WTC11 (cell line): ENCODE measurements around the gene NR1I3. TPM values are rescaled to one million over a fixed set of nuclear protein-coding genes. Genes with fewer than 3 reads are reported as not detected.
A peak's percentile ranks its signal among the peaks of the same experiment; 100 is the strongest.

Experiments used
- ATAC-seq: fragments of 200-7000 bp; cut with Tn5 transposase; 2 replicates; pipeline ENCODE4 v1.10.0; 2021; ENCODE audit warnings: mild to moderate bottlenecking, moderate library complexity
- CTCF ChIA-PET: fragments of 300-600 bp; sonication (Branson Sonifier 250); formaldehyde crosslinking; loops from one replicate; lab custom pipeline; 2021; ENCODE audit warnings: antibody characterized with exemption; lab: Charles Lee
- POLR2A ChIA-PET: fragments of 350-600 bp; sonication (Branson Sonifier 250); formaldehyde crosslinking; loops from one replicate; lab custom pipeline; 2021; ENCODE audit warnings: antibody characterized with exemption; lab: Charles Lee
- DNase-seq: peaks from one replicate; pipeline ENCODE4 v3.0.0; 2021; ENCODE audit warnings: low spot score
- H3K27ac Mint-ChIP-seq: 2 replicates; pipeline ENCODE4 v1.8.0; 2021; ENCODE audit warnings: mixed read lengths
- H3K27me3 Mint-ChIP-seq: 2 replicates; pipeline ENCODE4 v1.8.0; 2021; ENCODE audit warnings: low read depth, mild to moderate bottlenecking, moderate library complexity, mixed read lengths
- H3K36me3 Mint-ChIP-seq: 2 replicates; pipeline ENCODE4 v1.8.0; 2021; ENCODE audit warnings: mixed read lengths
- H3K4me1 Mint-ChIP-seq: 2 replicates; pipeline ENCODE4 v1.8.0; 2022; ENCODE audit warnings: mixed read lengths
- H3K4me3 Mint-ChIP-seq: 2 replicates; pipeline ENCODE4 v1.8.0; 2021; ENCODE audit warnings: mild to moderate bottlenecking, moderate library complexity, mixed read lengths
- H3K9me3 Mint-ChIP-seq: 2 replicates; pipeline ENCODE4 v1.8.0; 2021; ENCODE audit warnings: mixed read lengths
- AR ChIP-seq: fragments of 250-450 bp; sonication (Bioruptor Pico); IDR thresholded peaks from 2 replicates; pipeline ENCODE4 v1.9.0; 2021; ENCODE audit warnings: mild to moderate bottlenecking
- CDX4 ChIP-seq: fragments of 250-450 bp; sonication (Bioruptor Pico); IDR thresholded peaks from 2 replicates; pipeline ENCODE4 v1.9.0; 2021; ENCODE audit warnings: moderate library complexity, mild to moderate bottlenecking, inconsistent platforms, borderline replicate concordance
- CREM ChIP-seq: sonication (generic); formaldehyde crosslinking; IDR thresholded peaks from 2 replicates; pipeline ENCODE4 v1.8.1; 2022; ENCODE audit warnings: mild to moderate bottlenecking, missing genetic modification reagents, moderate library complexity
- ESRRA ChIP-seq: sonication (generic); formaldehyde crosslinking; IDR thresholded peaks from 2 replicates; pipeline ENCODE4 v1.8.1; 2022; ENCODE audit warnings: mild to moderate bottlenecking, missing genetic modification reagents, borderline replicate concordance
- HMGXB4 ChIP-seq: sonication (generic); formaldehyde crosslinking; IDR thresholded peaks from 2 replicates; pipeline ENCODE4 v1.8.1; 2023; ENCODE audit warnings: mild to moderate bottlenecking, moderate library complexity, missing genetic modification reagents
- IRF1 ChIP-seq: sonication (generic); formaldehyde crosslinking; IDR thresholded peaks from 2 replicates; pipeline ENCODE4 v1.8.0; 2023; ENCODE audit warnings: missing genetic modification reagents
- NFATC4 ChIP-seq: fragments of 250-450 bp; sonication (Bioruptor Pico); IDR thresholded peaks from 2 replicates; pipeline ENCODE4 v1.9.0; 2021; ENCODE audit warnings: mild to moderate bottlenecking
- NFYB ChIP-seq: sonication (generic); formaldehyde crosslinking; conservative IDR thresholded peaks from 2 replicates; pipeline ENCODE4 v1.8.0; 2022; ENCODE audit warnings: low read depth, missing genetic modification reagents
- SP1 ChIP-seq: sonication (generic); formaldehyde crosslinking; conservative IDR thresholded peaks from 2 replicates; pipeline ENCODE4 v1.8.1; 2022; ENCODE audit warnings: missing genetic modification reagents
- TEAD1 ChIP-seq: sonication (generic); formaldehyde crosslinking; IDR thresholded peaks from 2 replicates; pipeline ENCODE4 v1.8.0; 2022; ENCODE audit warnings: mild to moderate bottlenecking, missing genetic modification reagents
- ZNF121 ChIP-seq: sonication (generic); formaldehyde crosslinking; IDR thresholded peaks from 2 replicates; pipeline ENCODE4 v1.8.0; 2023; ENCODE audit warnings: missing genetic modification reagents
- ZNF138 ChIP-seq: sonication (generic); formaldehyde crosslinking; conservative IDR thresholded peaks from 2 replicates; pipeline ENCODE4 v1.8.1; 2022; ENCODE audit warnings: mild to moderate bottlenecking, moderate library complexity, missing genetic modification reagents
- ZNF671 ChIP-seq: fragments of 250-450 bp; sonication (Bioruptor Pico); IDR thresholded peaks from 2 replicates; pipeline ENCODE4 v1.8.0; 2021; ENCODE audit warnings: mild to moderate bottlenecking
- total RNA-seq: library from RNA; stranded (reverse); gene quantifications from 3 replicates; pipeline ENCODE4 v1.2.3, GENCODE V29; 2021
- TF ChIP-seq, protein P1 (sequence below): sonication (generic); formaldehyde crosslinking; IDR thresholded peaks from 2 replicates; pipeline ENCODE4 v1.8.0; 2022; ENCODE audit warnings: mild to moderate bottlenecking, missing genetic modification reagents
- TF ChIP-seq, protein P2 (sequence below): sonication (generic); formaldehyde crosslinking; IDR thresholded peaks from 2 replicates; pipeline ENCODE4 v1.8.1; 2023; ENCODE audit warnings: mild to moderate bottlenecking, missing genetic modification reagents, moderate library complexity
- TF ChIP-seq, protein P3 (sequence below): sonication (generic); formaldehyde crosslinking; IDR thresholded peaks from 2 replicates; pipeline ENCODE4 v1.8.1; 2022; ENCODE audit warnings: mild to moderate bottlenecking, moderate library complexity, missing genetic modification reagents
- TF ChIP-seq, protein P4 (sequence below): fragments of 250-450 bp; sonication (Bioruptor Pico); IDR thresholded peaks from 2 replicates; pipeline ENCODE4 v2.1.2; 2022; ENCODE audit warnings: mild to moderate bottlenecking, moderate library complexity

NR1I3 gene
- total RNA-seq, 1 experiment from 2014 or later: not detected

DNA sequence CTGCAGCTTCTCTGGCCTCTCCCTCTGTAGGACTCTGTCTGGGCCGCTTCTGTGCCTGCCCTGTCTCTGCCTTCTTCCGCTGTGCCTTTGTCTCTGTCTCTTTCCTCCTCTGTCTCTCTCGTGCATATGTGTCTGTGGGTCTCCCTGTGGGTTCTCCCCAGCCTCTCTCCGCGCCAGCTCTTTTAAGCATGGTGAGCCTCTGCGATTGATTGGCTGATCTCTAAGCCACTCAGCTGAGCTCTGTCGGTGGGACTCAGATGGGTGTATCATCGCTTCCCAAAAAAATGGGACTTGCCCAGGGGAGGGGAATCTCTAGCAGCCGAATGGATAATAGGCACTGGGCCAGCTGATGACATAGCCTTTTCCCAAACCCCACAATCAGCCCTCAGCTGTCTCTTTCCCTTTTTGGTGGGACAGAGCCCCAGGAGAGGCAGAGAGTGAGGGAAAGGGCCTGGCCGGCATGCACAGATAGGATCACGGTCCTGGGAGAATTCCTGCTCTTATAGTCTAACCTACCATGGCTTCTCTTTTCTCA lies 39.0 kb downstream of the NR1I3 start, which contains the start of gene ADAMTS4:
Gene ADAMTS4 (minus strand): TSS at position 158 of the 535 bp plus-strand sequence. CDS start 427 bp downstream, outside the sequence.
- Mint-ChIP-seq H3K27ac (peak within 1 kb of the TSS; percentile 86), H3K27me3 (no peaks in the 10 kb centered on the region), H3K9me3 (no peaks in the 10 kb centered on the region), H3K36me3 (peaks cover 6% of the 10 kb centered on the region), H3K4me1 (peaks cover 60% of the 10 kb centered on the region), H3K4me3 (peak within 1 kb of the TSS; percentile 62)
- CTCF ChIA-PET: interaction anchor here (0.5 to 3.3 kb wide), 21 partner anchors 10 to 244 kb away, joined by 3 to 47 read pairs (median 3); partner anchors contain the start of genes B4GALT3, F11R, ITLN2 and PCP4L1
- peak; percentile 68 for TF ChIP-seq NFYB (CRISPR knock-in tag)
- TF ChIP-seq SP1 (CRISPR knock-in tag): peak; percentile 34
- no peak for TF ChIP-seq NFATC4 (CRISPR knock-in tag)
- TF ChIP-seq, protein P1, sequence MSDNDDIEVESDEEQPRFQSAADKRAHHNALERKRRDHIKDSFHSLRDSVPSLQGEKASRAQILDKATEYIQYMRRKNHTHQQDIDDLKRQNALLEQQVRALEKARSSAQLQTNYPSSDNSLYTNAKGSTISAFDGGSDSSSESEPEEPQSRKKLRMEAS (CRISPR knock-in tag): no peak
- ATAC-seq (peak; percentile 13), DNase-seq (peak; percentile 42)
- POLR2A ChIA-PET: interaction anchor here (1.0 to 1.8 kb wide), 4 partner anchors 22 to 190 kb away, joined by 3 to 9 read pairs (median 4); partner anchors contain the start of genes B4GALT3, PPOX and TOMM40L

DNA sequence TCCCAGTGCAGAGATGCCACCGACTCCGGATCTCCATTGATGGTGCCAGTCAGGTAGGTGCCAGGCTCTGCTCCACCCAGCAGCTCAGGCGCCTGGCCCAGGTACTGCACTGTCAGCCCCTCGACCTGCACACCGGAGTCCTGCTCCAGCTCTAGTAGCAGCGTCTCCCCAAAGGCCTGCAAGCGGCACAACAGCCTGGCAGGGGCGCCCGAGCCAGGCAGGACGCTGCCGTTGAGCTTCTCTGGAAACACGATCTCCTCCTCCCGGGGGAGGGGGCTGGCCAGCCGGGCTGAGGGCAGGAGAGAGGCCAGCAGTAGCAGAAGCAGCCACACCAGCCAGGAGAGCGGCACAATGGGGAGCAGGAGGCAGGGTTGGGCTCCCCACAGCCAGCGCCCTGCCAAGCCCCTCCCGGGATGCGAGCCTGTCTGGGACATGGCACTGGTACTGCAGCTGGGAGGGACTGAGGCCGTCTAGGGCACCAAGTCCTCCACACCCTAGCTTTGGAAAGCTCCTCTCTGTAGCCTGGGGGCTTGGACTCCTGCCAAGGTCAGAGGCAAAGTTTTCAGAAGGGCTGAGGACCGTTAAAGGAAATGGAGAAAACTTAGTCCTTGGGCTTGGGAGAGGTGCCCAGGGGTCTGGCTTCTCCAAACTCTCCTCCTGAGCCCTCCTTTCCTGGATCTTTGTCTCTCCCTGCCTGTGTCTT lies 39.7 kb downstream of the NR1I3 start:
- Mint-ChIP-seq H3K4me1 (peaks cover 57% of the 10 kb centered on the region), H3K36me3 (no peaks in the 10 kb centered on the region; the same call in 1 of the 2 replicates), H3K4me3 (peak overlapping the region; percentile 62), H3K9me3 (no peaks in the 10 kb centered on the region), H3K27ac (peak overlapping the region; percentile 86; the same call in 1 of the 2 replicates), H3K27me3 (no peaks in the 10 kb centered on the region)
- ATAC-seq (peak; percentile 38), DNase-seq (peak; percentile 79)
- POLR2A ChIA-PET: interaction anchor here (0.6 to 1.8 kb wide), 7 partner anchors 21 to 191 kb away, joined by 3 to 9 read pairs (median 3); partner anchors contain the start of genes B4GALT3, PPOX and TOMM40L
- 0 out of 2 replicates have a peak, but pooled peaks have one; percentile 12 for TF ChIP-seq TEAD1 (CRISPR knock-in tag)
- no peak for TF ChIP-seq ESRRA (CRISPR knock-in tag)
- TF ChIP-seq, protein P2, sequence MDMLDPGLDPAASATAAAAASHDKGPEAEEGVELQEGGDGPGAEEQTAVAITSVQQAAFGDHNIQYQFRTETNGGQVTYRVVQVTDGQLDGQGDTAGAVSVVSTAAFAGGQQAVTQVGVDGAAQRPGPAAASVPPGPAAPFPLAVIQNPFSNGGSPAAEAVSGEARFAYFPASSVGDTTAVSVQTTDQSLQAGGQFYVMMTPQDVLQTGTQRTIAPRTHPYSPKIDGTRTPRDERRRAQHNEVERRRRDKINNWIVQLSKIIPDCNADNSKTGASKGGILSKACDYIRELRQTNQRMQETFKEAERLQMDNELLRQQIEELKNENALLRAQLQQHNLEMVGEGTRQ (CRISPR knock-in tag): 0 out of 2 replicates have a peak, but pooled peaks have one; percentile 7
- 0 out of 2 replicates have a peak, but pooled peaks have one; percentile 35 for TF ChIP-seq HMGXB4 (CRISPR knock-in tag)
- TF ChIP-seq, protein P3, sequence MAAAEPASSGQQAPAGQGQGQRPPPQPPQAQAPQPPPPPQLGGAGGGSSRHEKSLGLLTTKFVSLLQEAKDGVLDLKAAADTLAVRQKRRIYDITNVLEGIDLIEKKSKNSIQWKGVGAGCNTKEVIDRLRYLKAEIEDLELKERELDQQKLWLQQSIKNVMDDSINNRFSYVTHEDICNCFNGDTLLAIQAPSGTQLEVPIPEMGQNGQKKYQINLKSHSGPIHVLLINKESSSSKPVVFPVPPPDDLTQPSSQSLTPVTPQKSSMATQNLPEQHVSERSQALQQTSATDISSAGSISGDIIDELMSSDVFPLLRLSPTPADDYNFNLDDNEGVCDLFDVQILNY: 0 out of 2 replicates have a peak, but pooled peaks have one; percentile 26
- CTCF ChIA-PET: interaction anchor here (0.5 to 3.3 kb wide), 24 partner anchors 8 to 244 kb away, joined by 3 to 47 read pairs (median 3); partner anchors contain the start of genes B4GALT3, F11R, ITLN2 and MPZ

DNA sequence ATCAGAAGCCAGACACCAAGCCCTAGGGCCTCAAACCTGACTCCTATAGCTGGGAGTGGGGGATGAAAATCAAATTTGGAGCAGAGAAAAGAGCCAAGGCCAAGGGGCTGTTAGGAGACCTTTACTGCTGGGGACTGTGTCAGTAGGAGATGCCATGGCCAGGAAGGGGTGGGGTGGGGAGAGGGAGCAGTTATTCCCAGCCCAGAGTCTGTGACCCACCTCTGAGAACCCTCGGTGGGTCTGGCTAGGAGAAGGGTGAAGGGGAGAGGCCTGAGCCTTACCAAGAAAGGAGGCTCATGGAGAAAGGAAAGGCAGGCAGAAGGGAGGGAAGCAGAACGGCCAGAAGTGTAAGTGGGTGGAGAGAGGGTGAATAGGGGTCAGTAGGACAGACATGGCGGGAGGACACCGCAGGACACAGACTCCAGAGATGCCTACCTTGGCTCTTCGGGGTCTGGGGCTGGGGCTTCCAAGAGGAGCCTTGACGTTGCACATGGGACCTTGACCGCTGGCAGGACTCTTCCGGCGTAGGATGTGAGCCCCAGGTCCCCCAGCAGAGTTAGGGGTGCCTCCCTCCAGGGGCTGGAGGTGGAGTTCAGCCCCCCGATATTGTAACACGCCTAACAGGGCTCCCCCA lies 40.3 kb downstream of the NR1I3 start:
- TF ChIP-seq ZNF671 (no peak), ESRRA (CRISPR knock-in tag) (no peak), ZNF121 (CRISPR knock-in tag) (no peak), IRF1 (no peak), ZNF138 (CRISPR knock-in tag) (no peak), CREM (CRISPR knock-in tag) (no peak), AR (CRISPR knock-in tag) (no peak), CDX4 (CRISPR knock-in tag) (no peak)
- TF ChIP-seq, protein P4, sequence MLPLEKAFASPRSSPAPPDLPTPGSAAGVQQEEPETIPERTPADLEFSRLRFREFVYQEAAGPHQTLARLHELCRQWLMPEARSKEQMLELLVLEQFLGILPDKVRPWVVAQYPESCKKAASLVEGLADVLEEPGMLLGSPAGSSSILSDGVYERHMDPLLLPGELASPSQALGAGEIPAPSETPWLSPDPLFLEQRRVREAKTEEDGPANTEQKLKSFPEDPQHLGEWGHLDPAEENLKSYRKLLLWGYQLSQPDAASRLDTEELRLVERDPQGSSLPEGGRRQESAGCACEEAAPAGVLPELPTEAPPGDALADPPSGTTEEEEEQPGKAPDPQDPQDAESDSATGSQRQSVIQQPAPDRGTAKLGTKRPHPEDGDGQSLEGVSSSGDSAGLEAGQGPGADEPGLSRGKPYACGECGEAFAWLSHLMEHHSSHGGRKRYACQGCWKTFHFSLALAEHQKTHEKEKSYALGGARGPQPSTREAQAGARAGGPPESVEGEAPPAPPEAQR: no peak
- TF ChIP-seq, all 79 proteins: peak for 0
- H3K4me3 Mint-ChIP-seq: peak overlapping the region; percentile 62
- no peak overlapping the region for H3K27ac Mint-ChIP-seq
- H3K27me3 Mint-ChIP-seq: no peaks in the 10 kb centered on the region
- POLR2A ChIA-PET: interaction anchor here (0.6 to 1.8 kb wide), 6 partner anchors 20 to 192 kb away, joined by 3 to 9 read pairs (median 4); partner anchors contain the start of genes B4GALT3, PPOX and TOMM40L
- no peaks in the 10 kb centered on the region for H3K9me3 Mint-ChIP-seq
- CTCF ChIA-PET: interaction anchor here (0.6 to 3.3 kb wide), 24 partner anchors 9 to 243 kb away, joined by 3 to 47 read pairs (median 4); partner anchors contain the start of genes B4GALT3, ITLN2, MPZ and PPOX
- H3K36me3 Mint-ChIP-seq: no peaks in the 10 kb centered on the region
- ATAC-seq (no peak), DNase-seq (no peak)
- H3K4me1 Mint-ChIP-seq: peaks cover 57% of the 10 kb centered on the region
